Endothelial cell of umbilical vein (primary cell): Measurements from ENCODE around the gene VSX1. TPM values are rescaled to one million over a fixed set of nuclear protein-coding genes. Genes with fewer than 3 reads are reported as not detected.

Source experiments
- BruUV-seq: library from RNA; stranded (reverse); fragments of 400-500 nt; replicated peaks from 2 replicates; lab custom pipeline; 2021; lab: Mats Ljungman, UMichigan
- CTCF ChIA-PET: fragments of 300-600, 350-600 bp; sonication (Branson Sonifier 250); formaldehyde crosslinking; loops from one replicate; lab custom pipeline; 2021; ENCODE audit warnings: antibody characterized with exemption, inconsistent platforms; lab: Charles Lee
- POLR2A ChIA-PET: fragments of 300-600, 350-600 bp; sonication (Branson Sonifier 250); formaldehyde crosslinking; loops from one replicate; lab custom pipeline; 2021; ENCODE audit warnings: antibody characterized with exemption, inconsistent platforms; lab: Charles Lee
- DNase-seq: peaks from one replicate; pipeline ENCODE4 v3.0.0-alpha.2; 2011; ENCODE audit warnings: low read depth, low spot score
- FAIRE-seq: peaks from 2 replicates; lab custom pipeline; 2011; peaks lifted over from hg19 to GRCh38; lab: Jason Lieb, UNC
- H2AFZ ChIP-seq: 2 replicates; pipeline ENCODE4 v1.6.0; 2012; ENCODE audit warnings: low read depth, low read length, control low read depth, inconsistent platforms
- H3K27ac ChIP-seq: 2 replicates; pipeline ENCODE4 v1.5.1; 2011; ENCODE audit warnings: low read depth, mild to moderate bottlenecking, control low read depth, low read length, moderate library complexity; ENCODE audit not compliant: insufficient read depth
- H3K27me3 ChIP-seq, 2 experiments: 2 replicates each; pipeline versions ENCODE4 v1.6.0 to v1.6.1; 2011; ENCODE audit warnings: low read length in 2 of 2, mixed read lengths in 1 of 2; ENCODE audit not compliant: control insufficient read depth in 2 of 2, insufficient read depth in 2 of 2
- H3K36me3 ChIP-seq, 2 experiments: 2 replicates in 1 of 2; 3 replicates in 1 of 2; pipeline ENCODE4 v1.5.1; 2011; ENCODE audit warnings: low read length in 2 of 2, mild to moderate bottlenecking in 1 of 2, moderate library complexity in 1 of 2; ENCODE audit not compliant: control insufficient read depth in 2 of 2, insufficient read depth in 2 of 2; ENCODE audit errors: extremely low read depth in 1 of 2
- H3K4me1 ChIP-seq: 3 replicates; pipeline ENCODE4 v1.5.1; 2011; ENCODE audit warnings: mild to moderate bottlenecking, low read length; ENCODE audit not compliant: control insufficient read depth, insufficient read depth; ENCODE audit errors: extremely low read depth
- H3K4me2 ChIP-seq: 2 replicates; pipeline ENCODE4 v1.6.1; 2011; ENCODE audit warnings: low read length, control low read depth, mixed read lengths; ENCODE audit not compliant: insufficient read depth
- H3K4me3 ChIP-seq, 3 experiments: fragments of 200-600 bp in 1 of 3; sonication (generic), shearing (Covaris generic) in 1 of 3; replicated peaks in 1 of 3; 2 replicates each; pipeline ENCODE4 v1.5.1; 2011 to 2016; ENCODE audit warnings: control low read depth in 3 of 3, low read length in 3 of 3, mild to moderate bottlenecking in 2 of 3, inconsistent platforms in 1 of 3, low read depth in 1 of 3, moderate library complexity in 1 of 3; ENCODE audit not compliant: insufficient read depth in 1 of 3
- H3K79me2 ChIP-seq: 2 replicates; pipeline ENCODE4 v1.6.0; 2012; ENCODE audit warnings: low read length, inconsistent platforms; ENCODE audit not compliant: control insufficient read depth, insufficient read depth
- H3K9ac ChIP-seq: replicated peaks from 2 replicates; pipeline ENCODE3; 2011; ENCODE audit warnings: low read length, control low read depth; ENCODE audit not compliant: insufficient read depth; ENCODE audit errors: extremely low read depth
- H3K9me1 ChIP-seq: replicated peaks from 3 replicates; pipeline ENCODE4 v1.6.0; 2011; ENCODE audit warnings: mild to moderate bottlenecking, low read length; ENCODE audit not compliant: control insufficient read depth, insufficient read depth; ENCODE audit errors: extremely low read depth
- H3K9me3 ChIP-seq: replicated peaks from 2 replicates; pipeline ENCODE4 v1.5.1; 2012; ENCODE audit warnings: low read length, inconsistent platforms; ENCODE audit not compliant: control insufficient read depth, insufficient read depth
- H4K20me1 ChIP-seq: replicated peaks from 2 replicates; pipeline ENCODE3; 2011; ENCODE audit warnings: mild to moderate bottlenecking, low read length; ENCODE audit not compliant: control insufficient read depth, insufficient read depth; ENCODE audit errors: extremely low read depth
- EZH2 ChIP-seq: IDR thresholded peaks from 2 replicates; pipeline ENCODE4 v1.6.1; 2012; ENCODE audit warnings: borderline replicate concordance, low read depth, mild to moderate bottlenecking, moderate library complexity, low read length, inconsistent platforms; ENCODE audit not compliant: severe bottlenecking
- FOS ChIP-seq: IDR thresholded peaks from 2 replicates; pipeline ENCODE4 v1.6.1; 2011; ENCODE audit warnings: mild to moderate bottlenecking, low read length, moderate library complexity, borderline replicate concordance; ENCODE audit not compliant: insufficient read depth
- GATA2 ChIP-seq: IDR thresholded peaks from 2 replicates; pipeline ENCODE4 v1.7.0; 2011; ENCODE audit warnings: low read depth, mild to moderate bottlenecking, moderate library complexity, mixed read lengths, low read length; ENCODE audit not compliant: insufficient read length, insufficient read depth
- JUN ChIP-seq: IDR thresholded peaks from 2 replicates; pipeline ENCODE4 v1.6.1; 2011; ENCODE audit warnings: borderline replicate concordance, low read depth; ENCODE audit not compliant: insufficient read length, insufficient read depth
- MYC ChIP-seq: IDR thresholded peaks from one replicate; pipeline ENCODE4 v1.6.1; 2011; ENCODE audit warnings: mild to moderate bottlenecking, low read depth, low read length
- POLR2A ChIP-seq: IDR thresholded peaks from 2 replicates; pipeline ENCODE4 v1.6.1; 2012; ENCODE audit warnings: low read depth, mild to moderate bottlenecking, control low read depth, low read length
- POLR2AphosphoS5 ChIP-seq: IDR thresholded peaks from 2 replicates; pipeline ENCODE4 v1.6.1; 2012; ENCODE audit warnings: low read depth, mild to moderate bottlenecking, control low read depth, low read length, moderate library complexity; ENCODE audit not compliant: insufficient read depth
- dilution Hi-C: fragments of 300-500 bp; cut with MboI; formaldehyde crosslinking; loops from one replicate; pipeline ENCODE4 v1.15.0; 2019; ENCODE audit warnings: low sequenced_read_pairs; ENCODE audit not compliant: extremely low pct_ligation_motif_present
- intact Hi-C: fragments of 100-400 bp; cut with micrococcal nuclease; formaldehyde crosslinking; loops from one replicate; pipeline ENCODE4 v1.10.0; 2022
- polyA plus RNA-seq, 4 experiments: library from polyadenylated mRNA; depleted of rRNA in 3 of 4; stranded (reverse) in 3 of 4; unstranded in 1 of 4; fragments of >200 nt; gene quantifications; 2 replicates each; pipeline versions ENCODE4 v1.2.1 to v1.2.3, GENCODE V29; 2011 to 2012; ENCODE audit warnings: missing spikeins in 1 of 4
- total RNA-seq: library from RNA; stranded (reverse); gene quantifications from 2 replicates; pipeline ENCODE4 v1.2.3, GENCODE V29; 2021
- TF ChIP-seq, protein P1 (sequence below): IDR thresholded peaks from 2 replicates; pipeline ENCODE4 v1.6.1; 2011; ENCODE audit not compliant: insufficient read depth, insufficient read length
- TF ChIP-seq, protein P2 (sequence below), 2 donors: IDR thresholded peaks; 1 replicate in 1 of 2; 2 replicates in 1 of 2; pipeline ENCODE4 v1.5.1; 2011; ENCODE audit warnings: low read length in 2 of 2, mild to moderate bottlenecking in 2 of 2, moderate library complexity in 2 of 2, control low read depth in 1 of 2, inconsistent platforms in 1 of 2, low read depth in 1 of 2; ENCODE audit not compliant: insufficient read depth in 1 of 2; ENCODE audit errors: extremely low read depth in 1 of 2

The VSX1 gene
- total and polyA plus RNA-seq, 2 donors (not counting 3 experiments of a cell fraction or from before 2014, with no cell fraction given): not detected

DNA sequence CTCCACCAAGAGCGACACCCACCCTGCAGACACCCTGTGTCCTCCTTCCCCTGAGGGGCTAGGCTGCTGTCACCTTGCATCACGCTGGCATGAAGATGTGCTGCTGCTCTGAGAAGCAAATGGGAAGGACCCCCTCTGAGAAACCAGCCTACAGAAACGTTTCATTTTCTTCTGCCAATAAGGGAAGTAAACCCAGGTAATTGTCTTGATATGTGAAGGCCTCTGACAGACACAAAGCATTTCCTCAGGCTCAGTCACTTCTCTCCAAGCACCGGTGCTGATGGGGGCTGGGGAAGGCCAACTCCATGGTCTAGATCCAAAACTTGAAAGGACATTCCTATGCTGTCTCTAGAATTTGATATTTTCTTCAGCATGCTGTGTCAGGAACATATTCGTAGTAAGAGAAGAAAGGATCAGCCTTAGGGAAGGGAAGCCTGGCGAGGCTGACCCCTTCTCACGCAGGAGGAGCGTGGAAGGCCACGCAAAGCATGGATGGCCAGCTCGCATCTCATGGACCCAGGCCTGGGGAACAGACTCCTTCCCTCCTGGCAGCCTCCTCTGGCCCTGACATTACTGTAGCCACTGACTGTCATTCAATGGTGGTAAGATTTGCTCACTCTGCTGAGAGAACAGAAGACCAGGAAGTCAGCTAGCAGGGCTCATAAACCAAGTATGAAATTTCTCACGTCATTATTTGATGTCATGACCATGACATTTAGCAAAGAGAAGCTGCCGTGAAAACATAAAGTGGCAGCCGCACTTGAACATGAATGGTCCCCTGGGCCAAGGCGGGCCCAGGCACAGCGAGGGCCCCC lies 44.4 kb downstream of the VSX1 start:
- H4K20me1 ChIP-seq: no peaks in the 10 kb centered on the region
- H3K27me3 ChIP-seq: no peaks in the 10 kb centered on the region
- intact Hi-C loops: loop anchor here (2.0 kb wide), 1 partner anchor 43 kb away; no protein-coding TSS in a partner anchor
- no peak overlapping the region for H3K9ac ChIP-seq
- ChIA-PET CTCF (no interaction called here), POLR2A (no interaction called here)
- H3K4me1 ChIP-seq: peaks cover 12% of the 10 kb centered on the region
- FAIRE-seq (no peak), DNase-seq (no peak)
- dilution Hi-C loops: no loop called here
- H3K36me3 ChIP-seq: no peaks in the 10 kb centered on the region
- H3K9me3 ChIP-seq: no peaks in the 10 kb centered on the region
- no TSS peak for BruUV-seq
- no peaks in the 10 kb centered on the region for H3K9me1 ChIP-seq
- no peak overlapping the region for H3K4me3 ChIP-seq
- H2AFZ ChIP-seq: no peak overlapping the region
- H3K79me2 ChIP-seq: no peaks in the 10 kb centered on the region
- H3K4me2 ChIP-seq: no peak overlapping the region
- TF ChIP-seq EZH2: no peak
- TF ChIP-seq POLR2A: no peak
- TF ChIP-seq POLR2AphosphoS5: no peak
- TF ChIP-seq MYC: no peak
- TF ChIP-seq, protein P1, sequence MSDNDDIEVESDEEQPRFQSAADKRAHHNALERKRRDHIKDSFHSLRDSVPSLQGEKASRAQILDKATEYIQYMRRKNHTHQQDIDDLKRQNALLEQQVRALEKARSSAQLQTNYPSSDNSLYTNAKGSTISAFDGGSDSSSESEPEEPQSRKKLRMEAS: no peak
- no peak for TF ChIP-seq GATA2
- TF ChIP-seq JUN: no peak
- TF ChIP-seq FOS: no peak
- TF ChIP-seq, protein P2, sequence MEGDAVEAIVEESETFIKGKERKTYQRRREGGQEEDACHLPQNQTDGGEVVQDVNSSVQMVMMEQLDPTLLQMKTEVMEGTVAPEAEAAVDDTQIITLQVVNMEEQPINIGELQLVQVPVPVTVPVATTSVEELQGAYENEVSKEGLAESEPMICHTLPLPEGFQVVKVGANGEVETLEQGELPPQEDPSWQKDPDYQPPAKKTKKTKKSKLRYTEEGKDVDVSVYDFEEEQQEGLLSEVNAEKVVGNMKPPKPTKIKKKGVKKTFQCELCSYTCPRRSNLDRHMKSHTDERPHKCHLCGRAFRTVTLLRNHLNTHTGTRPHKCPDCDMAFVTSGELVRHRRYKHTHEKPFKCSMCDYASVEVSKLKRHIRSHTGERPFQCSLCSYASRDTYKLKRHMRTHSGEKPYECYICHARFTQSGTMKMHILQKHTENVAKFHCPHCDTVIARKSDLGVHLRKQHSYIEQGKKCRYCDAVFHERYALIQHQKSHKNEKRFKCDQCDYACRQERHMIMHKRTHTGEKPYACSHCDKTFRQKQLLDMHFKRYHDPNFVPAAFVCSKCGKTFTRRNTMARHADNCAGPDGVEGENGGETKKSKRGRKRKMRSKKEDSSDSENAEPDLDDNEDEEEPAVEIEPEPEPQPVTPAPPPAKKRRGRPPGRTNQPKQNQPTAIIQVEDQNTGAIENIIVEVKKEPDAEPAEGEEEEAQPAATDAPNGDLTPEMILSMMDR (IDR thresholded peaks at IDR 0.05; ENCODE audit: extremely low read depth in 1 of 2, insufficient read depth in 1 of 2, low read depth in 1 of 2, low read length in 2 of 2): no peak
- no peak overlapping the region for H3K27ac ChIP-seq
